GM06990 (cell line): ENCODE data around the gene TFR2.
A peak's percentile ranks its signal among the peaks of the same experiment; 100 is the strongest.

Source experiments
- DNase-seq: peaks from one replicate; pipeline ENCODE4 v3.0.0-alpha.2; 2011; ENCODE audit not compliant: insufficient read length; ENCODE audit errors: extremely low read depth
- H3K27me3 ChIP-seq: replicated peaks from 2 replicates; pipeline ENCODE4 v1.6.0; 2011; ENCODE audit warnings: low read length; ENCODE audit not compliant: control insufficient read depth, insufficient read depth
- H3K36me3 ChIP-seq: 2 replicates; pipeline ENCODE4 v1.5.1; 2011; ENCODE audit warnings: low read length; ENCODE audit not compliant: control insufficient read depth, insufficient read depth
- H3K4me3 ChIP-seq: replicated peaks from 2 replicates; pipeline ENCODE4 v1.5.1; 2011; ENCODE audit warnings: low read depth, mild to moderate bottlenecking, control low read depth, low read length
- CTCF ChIP-seq: IDR thresholded peaks from 2 replicates; pipeline ENCODE4 v1.5.1; 2011; ENCODE audit warnings: low read length, control low read depth, mild to moderate bottlenecking, inconsistent platforms; ENCODE audit not compliant: insufficient read depth, poor library complexity, severe bottlenecking

TFR2 gene

GRCh38 chr7:100640517-100641440 lies 573 bp downstream of the TFR2 start:
- no peak for DNase-seq
- no peak for TF ChIP-seq CTCF
- H3K36me3 ChIP-seq = no peaks in the 10 kb centered on the region
- H3K4me3 ChIP-seq = no peak overlapping the region
- no peaks in the 10 kb centered on the region; the same call in 1 of the 2 replicates for H3K27me3 ChIP-seq

GRCh38 chr7:100639995-100640516 lies 1.3 kb downstream of the TFR2 start:
- no peaks in the 10 kb centered on the region; the same call in 1 of the 2 replicates for H3K27me3 ChIP-seq
- H3K4me3 ChIP-seq = no peak overlapping the region
- H3K36me3 ChIP-seq = no peaks in the 10 kb centered on the region
- TF ChIP-seq CTCF = no peak
- no peak for DNase-seq

- TF ChIP-seq CTCF = peak; percentile 63
- DNase-seq = peak; percentile 71
- Histone ChIP-seq H3K4me3 (peak overlapping the region; percentile 66), H3K27me3 (no peaks in the 10 kb centered on the region), H3K36me3 (no peaks in the 10 kb centered on the region)
These were observed 8.2 kb downstream of the TFR2 start for GRCh38 chr7:100632951-100633717.

GRCh38 chr7:100630066-100630465 lies 11.3 kb downstream of the TFR2 start:
- no peaks in the 10 kb centered on the region for H3K36me3 ChIP-seq
- no peak for DNase-seq

More at GRCh38 chr7:100630066-100630465, 11.3 kb downstream of the TFR2 start:
- no peak for TF ChIP-seq CTCF
- H3K27me3 ChIP-seq = no peaks in the 10 kb centered on the region
- H3K4me3 ChIP-seq = no peak overlapping the region
